GM19043 (cell line): ENCODE results near the gene FAM181A.

Experiments
- ATAC-seq: cut with Tn5 transposase; IDR thresholded peaks from one replicate; pipeline ENCODE4 v1.9.1; 2021; ENCODE audit warnings: low read depth; ENCODE audit not compliant: unreplicated experiment

Gene FAM181A

DNA sequence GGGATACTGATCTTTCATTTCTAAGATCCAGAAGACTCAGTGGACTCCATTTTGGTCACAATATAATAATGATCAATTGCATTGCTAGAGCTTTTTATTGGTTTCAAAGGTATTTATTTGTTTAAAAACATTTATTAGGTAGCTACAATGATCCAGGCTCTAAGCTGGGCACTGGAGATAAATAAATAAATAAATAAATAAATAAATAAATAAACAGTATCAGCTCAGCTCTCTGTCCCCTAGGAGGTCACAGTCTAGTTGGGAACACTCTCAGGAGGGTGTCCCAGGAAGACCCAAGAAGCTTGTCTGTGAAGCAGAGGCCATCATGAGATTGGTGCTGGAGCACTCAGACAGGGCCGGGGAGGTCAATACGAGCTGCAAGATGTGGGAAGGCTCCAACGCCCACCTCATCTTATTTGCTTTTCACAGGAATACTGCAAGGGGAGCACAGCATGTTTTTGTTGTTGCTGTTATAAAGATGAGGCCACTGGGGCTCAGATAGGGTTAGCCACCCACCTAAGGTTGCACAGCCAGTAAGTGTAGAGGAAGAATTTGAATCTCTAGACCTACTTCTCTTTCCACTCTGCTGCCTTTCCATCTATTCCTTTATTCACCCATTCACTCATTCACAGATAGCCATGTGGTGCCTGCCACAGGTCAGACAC, 33.8 kb downstream of the FAM181A start:
- no peak for ATAC-seq

DNA sequence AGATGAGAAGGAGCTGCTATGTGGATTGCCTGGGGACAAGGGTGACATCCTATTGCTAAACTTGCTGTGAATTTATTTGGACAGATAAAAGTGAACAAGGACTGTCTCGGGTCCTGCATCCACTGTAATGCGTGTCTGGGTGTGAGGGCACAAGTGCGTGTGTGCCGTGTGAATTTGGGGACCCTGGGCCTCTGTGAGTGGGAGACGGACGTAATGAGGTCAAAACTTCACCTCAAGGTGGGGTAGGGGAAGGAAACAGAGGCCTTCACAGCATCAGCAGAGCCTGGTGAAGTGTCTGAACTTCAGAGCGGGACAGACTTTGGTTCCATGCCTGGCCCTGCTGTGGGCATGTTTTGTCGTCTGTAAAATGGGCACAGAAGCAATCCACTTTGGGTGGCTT, 34.5 kb downstream of the FAM181A start:
- ATAC-seq = no peak

- ATAC-seq = peak; percentile 48
Measured at GRCh38 chr14:93962701-93963601, 35.8 kb downstream of the FAM181A start.

DNA sequence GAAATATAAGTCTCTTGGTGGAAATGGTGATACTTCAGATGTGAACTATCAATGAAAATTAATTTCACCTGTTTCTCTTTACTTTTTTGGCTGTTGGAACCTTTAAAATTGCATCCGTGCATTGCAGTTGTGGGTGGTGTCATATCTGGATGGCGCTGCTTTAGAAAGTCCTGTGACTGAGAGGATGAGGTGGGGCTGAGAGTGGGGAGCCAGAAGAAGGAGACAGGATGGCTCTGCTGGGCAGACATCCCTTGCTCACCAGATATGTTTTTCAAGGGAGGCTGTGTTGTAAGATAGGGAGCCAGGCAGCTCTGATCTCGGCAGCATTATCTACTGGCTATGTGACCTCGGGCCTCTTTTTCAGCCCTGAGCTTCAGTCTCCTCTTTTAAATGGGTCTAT, 36.5 kb downstream of the FAM181A start:
- ATAC-seq = no peak

- ATAC-seq = no peak
Measured at GRCh38 chr14:93964281-93964680, 37.1 kb downstream of the FAM181A start.

DNA sequence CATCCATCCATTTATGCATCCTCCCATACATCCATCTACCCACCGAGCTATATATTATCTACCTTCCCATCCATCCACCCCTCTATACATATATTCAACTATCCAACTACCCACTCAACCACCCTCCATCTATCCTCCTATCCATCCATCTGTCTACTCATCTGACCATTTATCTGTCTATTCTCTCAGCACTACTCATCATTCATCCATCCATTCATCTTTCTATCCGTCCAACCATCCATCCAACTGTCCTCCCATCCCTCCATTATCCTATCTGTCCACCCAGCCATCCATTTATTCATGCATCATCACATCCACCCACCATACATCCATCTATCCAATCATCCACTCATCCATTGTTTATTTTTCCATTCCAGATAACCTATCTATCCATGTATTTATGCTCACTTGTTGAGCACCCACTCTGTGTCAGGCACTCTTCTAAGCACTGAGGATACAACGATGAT, 37.7 kb downstream of the FAM181A start:
- ATAC-seq = no peak

GRCh38 chr14:93965287-93965821, 38.2 kb downstream of the FAM181A start:
- ATAC-seq = no peak

DNA sequence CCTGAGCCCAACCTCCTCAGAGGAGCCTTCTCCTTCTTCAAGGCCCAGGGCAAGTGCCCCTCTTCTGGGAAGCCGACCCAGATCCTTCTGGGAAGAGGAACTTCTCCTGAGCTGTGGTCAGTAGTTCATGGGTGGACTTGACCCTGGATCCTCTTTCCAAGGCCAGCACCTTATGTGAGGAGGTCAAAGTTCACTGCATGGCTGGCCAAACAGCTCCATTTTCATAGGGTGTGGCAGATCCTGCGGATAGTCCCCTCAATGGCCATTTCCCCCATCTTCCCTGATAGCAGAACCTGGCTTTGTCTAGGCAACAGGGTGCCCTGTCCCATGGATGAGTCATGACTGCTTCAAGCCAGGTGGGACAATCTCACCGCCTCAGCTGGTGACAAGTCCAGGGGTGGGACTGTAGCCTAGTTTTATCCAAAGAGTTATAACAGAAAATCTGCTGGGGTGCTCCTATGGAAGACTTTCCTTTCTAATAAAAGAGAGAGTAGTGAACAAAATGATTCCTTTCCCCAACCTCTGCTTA, 38.9 kb downstream of the FAM181A start:
- ATAC-seq = no peak

DNA sequence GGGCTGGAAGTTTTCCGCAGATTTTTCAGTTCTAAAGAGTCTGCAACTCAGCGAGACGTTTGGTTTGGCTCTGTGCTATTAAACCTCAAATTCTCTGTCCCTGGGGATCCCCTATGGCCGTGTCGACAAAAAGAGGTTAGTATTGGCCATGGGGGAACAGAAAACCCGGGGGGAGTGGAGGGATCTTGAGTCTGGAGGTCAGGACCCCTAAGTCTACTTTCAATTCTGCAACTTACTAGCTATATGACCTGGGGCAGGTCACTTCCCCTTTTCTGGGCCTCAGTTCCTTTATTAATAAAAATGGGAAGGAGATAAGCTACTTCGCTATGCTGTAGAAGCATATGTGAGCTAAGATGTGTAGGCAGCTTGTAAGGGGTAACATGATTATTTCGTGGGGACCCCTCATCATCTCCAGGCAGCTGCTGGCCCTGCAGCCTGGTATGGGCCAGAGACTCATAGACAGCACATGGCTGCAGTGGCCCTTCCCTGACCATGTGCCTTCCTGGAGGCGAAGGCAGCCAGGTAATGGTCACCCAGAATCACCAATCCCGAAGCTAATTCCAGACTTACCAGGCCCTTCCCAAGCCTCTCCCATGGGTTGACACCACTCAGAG, 40.6 kb downstream of the FAM181A start:
- ATAC-seq = peak; percentile 37

DNA sequence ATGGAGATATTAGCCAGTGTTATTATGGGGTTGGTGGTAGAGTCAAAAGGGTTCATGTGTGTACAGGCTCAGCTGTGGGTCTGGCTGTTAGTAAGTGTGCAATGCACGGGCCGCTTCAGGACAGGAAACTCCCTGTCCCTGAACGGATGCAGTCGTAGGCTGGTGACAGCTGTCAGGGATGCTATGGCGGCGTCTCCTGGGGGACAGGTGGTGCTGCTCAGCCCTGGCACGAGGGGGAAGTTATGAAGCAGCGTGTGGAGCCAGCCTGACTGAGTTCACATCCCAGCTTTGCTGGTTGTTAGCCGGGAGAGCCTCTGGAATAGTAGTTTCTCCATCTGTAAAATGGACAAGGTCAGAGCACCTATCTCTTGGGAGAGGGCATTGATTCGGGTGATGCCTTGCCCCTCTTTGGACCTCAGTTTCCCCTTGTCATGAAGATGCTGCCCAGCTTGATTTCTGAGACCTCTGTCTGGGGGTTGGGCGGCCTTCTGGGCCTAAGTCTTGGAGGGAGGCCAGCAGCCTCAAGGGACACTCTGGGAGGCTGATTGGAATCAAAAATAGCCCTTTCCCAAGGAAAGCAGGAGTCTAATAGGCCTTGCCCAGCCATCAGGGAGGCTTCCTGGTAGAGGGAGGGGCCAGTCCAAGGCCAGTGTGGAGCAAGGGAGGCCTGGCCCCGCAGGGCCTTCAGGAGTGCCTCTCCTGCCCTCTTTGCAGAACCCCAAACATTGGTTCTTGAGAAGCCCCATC, 42.1 kb downstream of the FAM181A start:
- no peak for ATAC-seq

GRCh38 chr14:93970585-93970964, 43.4 kb downstream of the FAM181A start:
- no peak for ATAC-seq

GRCh38 chr14:93970965-93971634, 44.0 kb downstream of the FAM181A start:
- ATAC-seq = peak; percentile 35

DNA sequence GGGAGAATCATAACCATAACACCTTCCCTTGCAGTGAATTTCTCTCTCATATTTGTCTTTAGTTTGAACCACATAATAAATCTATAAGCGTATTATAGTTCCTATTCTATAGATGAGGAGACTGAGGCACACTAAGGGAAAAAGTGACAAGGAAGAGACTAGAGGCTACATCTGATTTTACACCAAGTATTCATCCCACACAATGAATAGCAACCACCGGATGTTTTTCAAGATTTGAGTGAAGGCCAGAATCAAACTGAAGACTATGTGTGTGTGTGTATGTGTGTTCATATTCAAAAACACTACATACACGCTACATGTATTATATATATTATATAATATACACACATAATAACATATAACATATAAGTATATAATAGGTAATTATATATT, 44.5 kb downstream of the FAM181A start:
- no peak for ATAC-seq

DNA sequence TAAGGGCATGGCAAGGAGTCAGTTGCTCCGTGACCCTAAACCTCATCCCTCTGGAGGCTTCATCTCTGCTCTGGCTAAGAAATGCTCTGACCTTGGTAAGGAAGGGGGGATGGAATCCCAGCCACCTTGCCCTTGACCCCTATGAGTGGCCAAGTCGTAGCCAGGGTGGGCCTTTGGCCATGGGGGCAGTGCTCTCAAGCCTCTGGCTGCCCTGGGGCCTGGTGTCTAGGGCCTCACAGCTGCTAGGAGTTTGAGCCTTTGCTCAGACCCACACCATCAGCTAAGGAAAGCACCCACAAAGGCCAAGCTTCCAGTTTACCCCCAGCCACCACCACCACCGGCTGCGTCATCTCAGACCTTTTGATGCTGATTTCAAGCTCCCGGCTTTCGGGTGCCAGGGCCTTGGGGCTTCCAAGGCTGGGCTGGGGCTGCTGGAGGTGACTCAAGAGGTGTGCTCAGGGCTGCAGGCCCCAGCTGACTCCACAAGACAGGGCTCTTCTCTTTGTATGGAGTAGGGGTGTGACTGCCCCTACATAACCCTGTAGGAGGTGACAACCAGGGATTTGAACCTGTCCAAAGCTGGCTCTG, 45.6 kb downstream of the FAM181A start:
- ATAC-seq = no peak

DNA sequence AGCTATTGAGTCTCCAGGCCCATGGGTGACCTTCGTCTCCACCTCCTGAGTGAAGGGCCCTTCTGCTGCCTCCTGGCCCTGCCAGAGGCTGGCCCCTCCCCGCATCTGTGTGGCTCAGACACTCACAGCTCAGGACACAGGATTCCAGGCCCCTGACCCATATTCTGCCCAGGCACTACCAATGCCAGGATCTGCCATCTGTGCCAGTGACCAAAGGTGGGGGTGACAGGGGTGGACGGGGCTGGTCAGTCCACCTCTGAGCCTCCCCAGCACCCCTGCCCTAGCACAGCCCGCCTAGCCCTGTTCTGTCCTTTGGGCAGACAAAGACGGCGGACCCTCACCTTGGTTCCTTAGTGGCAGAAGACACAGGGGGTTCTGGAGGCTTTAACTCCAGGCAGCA, 46.5 kb downstream of the FAM181A start:
- no peak for ATAC-seq

GRCh38 chr14:93974299-93974698, 47.2 kb downstream of the FAM181A start:
- no peak for ATAC-seq

- no peak for ATAC-seq
Measured at GRCh38 chr14:93974833-93975232, 47.7 kb downstream of the FAM181A start.

- ATAC-seq = peak; percentile 49
Measured at GRCh38 chr14:93975791-93976476, 48.8 kb downstream of the FAM181A start.
